ENCODE measurements around the gene SLC44A1. TPM values are rescaled to one million over a fixed set of nuclear protein-coding genes. Genes with fewer than 3 reads are reported as not detected.

Gene SLC44A1
- total RNA-seq, 1 donor from 2014 or later = 2.5 TPM

DNA sequence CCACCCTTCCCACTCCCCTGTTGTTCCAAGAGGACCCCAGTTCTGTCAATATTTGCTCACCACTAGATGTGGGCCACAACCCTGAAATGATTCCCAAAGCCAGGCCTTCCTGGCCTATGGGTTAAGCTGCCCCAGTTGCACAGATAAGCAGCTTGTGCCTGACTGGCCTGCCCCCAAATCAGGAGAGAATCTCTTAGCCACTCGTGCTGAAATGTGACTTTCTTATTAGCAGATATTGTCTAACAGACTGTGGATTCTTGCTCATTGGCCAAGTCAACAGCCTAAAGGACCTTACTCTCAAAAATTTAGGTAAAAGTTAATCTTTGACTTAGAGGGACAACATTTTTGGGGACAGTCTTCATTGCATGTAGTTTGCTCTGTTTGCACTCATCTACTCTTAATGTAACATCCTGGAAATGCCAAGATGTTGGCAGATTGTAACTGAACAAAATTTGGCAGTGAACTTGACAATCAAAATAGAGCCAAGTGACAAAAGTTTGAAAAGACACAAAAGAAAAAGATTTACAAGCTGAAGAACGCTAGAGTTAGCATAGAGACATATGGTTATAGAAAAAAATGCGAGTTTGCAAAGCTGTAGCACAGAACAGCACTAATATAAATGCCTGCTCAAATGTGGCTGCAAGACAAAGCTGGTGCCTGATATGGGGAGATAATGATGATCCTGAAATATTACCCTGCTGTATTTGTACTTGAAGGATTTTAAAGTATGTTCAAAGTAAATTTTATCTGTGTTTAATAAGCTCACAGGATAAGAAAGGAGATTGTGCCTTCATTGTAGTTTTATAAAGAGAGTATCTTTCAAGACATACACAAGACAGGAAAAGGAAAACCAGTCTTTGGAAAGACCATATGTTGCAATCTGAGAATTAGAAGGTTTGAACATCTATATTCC, 174.4 kb downstream of the SLC44A1 start:
- no peaks in the 10 kb centered on the region for H3K9me3 Mint-ChIP-seq
- no peak for DNase-seq
- H3K4me1 Mint-ChIP-seq = peaks cover 11% of the 10 kb centered on the region
- no peak overlapping the region for H3K4me3 Mint-ChIP-seq
- H3K36me3 Mint-ChIP-seq (ENCODE audit: low read depth) = no peaks in the 10 kb centered on the region
- no peak overlapping the region for H3K27ac Mint-ChIP-seq
- intact Hi-C loops (cut with micrococcal nuclease) = loop anchor here (10.0 kb wide), 1 partner anchor 674 kb away; the partner anchor contains the start of gene NIPSNAP3A
- H3K27me3 Mint-ChIP-seq = peaks cover 13% of the 10 kb centered on the region

DNA sequence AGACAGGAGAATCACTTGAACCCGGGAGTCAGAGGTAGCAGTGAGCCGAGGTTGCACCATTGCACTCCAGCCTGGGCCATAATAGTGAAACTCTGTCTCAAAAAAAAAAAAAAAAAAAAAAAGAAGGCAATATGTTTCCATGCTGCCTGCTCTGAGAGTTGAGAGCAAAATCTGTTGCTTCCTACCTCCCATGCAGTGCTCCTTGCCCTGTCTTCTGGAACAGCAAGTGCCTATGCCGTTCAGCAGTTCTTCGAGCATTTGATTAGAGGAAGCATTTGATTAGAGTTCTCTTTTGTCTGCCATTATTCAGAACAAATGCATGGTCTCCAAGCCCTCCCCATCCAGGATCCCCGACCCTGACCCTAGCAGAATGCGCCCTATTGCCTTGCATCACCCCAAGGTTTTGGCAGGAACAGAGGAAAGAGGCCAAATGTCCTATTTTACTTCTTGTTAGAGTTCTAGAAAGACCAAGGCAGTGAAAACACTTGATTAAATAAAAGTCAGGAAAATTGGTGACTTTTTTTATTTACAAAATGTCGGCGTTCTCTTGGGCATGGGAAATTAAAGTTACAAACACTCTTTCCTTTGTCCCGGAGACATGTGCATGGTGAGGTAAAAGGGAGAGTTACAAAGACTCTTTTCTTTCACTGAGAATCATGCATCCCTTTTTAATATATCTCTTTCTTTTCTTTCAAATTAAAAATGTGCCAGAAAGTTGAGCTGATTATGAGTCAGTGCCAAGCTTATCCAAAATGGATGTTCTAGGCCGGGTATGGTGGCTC, 175.6 kb downstream of the SLC44A1 start:
- H3K27ac Mint-ChIP-seq = no peak overlapping the region
- peaks cover 11% of the 10 kb centered on the region for H3K4me1 Mint-ChIP-seq
- no peaks in the 10 kb centered on the region for H3K36me3 Mint-ChIP-seq (ENCODE audit: low read depth)
- peaks cover 8% of the 10 kb centered on the region for H3K27me3 Mint-ChIP-seq
- no peak for DNase-seq
- H3K9me3 Mint-ChIP-seq = no peaks in the 10 kb centered on the region
- no peak overlapping the region for H3K4me3 Mint-ChIP-seq
- intact Hi-C loops (cut with micrococcal nuclease) = loop anchor here (10.0 kb wide), 1 partner anchor 675 kb away; the partner anchor contains the start of gene NIPSNAP3A

DNA sequence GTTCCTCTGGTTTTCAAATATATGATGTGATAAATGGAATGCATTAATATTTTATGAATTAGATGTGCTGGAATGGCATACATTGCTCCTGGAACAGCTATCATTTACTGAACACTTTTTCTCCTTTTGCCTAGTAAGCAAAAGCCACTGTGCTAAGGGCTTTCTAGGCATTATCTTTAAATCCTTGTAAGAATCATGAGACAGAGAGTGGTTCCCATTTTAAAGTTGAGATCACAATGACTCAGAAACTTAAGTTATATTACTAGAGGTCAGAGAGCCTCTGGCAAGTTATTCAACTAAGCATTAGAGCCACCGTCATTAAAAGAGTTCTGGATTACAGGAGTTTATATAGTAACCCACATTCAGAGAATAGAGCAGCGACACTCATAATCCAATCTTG, 176.7 kb downstream of the SLC44A1 start:
- Mint-ChIP-seq H3K4me1 (peaks cover 9% of the 10 kb centered on the region), H3K27me3 (peaks cover 7% of the 10 kb centered on the region), H3K27ac (no peak overlapping the region), H3K36me3 (ENCODE audit: low read depth) (no peaks in the 10 kb centered on the region), H3K9me3 (no peaks in the 10 kb centered on the region), H3K4me3 (no peak overlapping the region)
- no peak for DNase-seq
- intact Hi-C loops (cut with micrococcal nuclease) = no loop called here

DNA sequence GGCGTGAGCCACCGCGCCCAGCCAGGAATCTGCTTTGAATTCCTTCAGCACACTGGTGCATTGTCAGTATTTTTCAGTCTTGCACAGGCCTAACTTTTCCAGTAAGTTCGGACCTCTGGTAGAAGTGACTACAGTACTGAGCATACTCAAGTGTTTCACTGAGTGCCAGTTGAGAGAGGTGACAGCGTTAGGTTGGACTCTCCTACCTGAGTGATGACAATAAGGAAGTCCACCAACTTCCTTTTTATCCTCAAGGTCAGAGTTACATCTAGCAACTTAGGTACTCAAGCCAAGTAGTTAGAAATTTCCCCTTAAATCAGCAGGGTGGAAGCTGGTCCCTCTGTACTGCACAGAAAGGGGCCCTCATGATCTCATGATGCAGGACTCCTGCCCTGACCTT, 177.4 kb downstream of the SLC44A1 start:
- peaks cover 2% of the 10 kb centered on the region for H3K4me1 Mint-ChIP-seq
- H3K27ac Mint-ChIP-seq = no peak overlapping the region
- peaks cover 7% of the 10 kb centered on the region for H3K27me3 Mint-ChIP-seq
- no peak for DNase-seq
- H3K36me3 Mint-ChIP-seq (ENCODE audit: low read depth) = no peaks in the 10 kb centered on the region
- no peaks in the 10 kb centered on the region for H3K9me3 Mint-ChIP-seq
- intact Hi-C loops (cut with micrococcal nuclease) = no loop called here
- H3K4me3 Mint-ChIP-seq = no peak overlapping the region

- no peaks in the 10 kb centered on the region for H3K9me3 Mint-ChIP-seq
- no peak overlapping the region for H3K27ac Mint-ChIP-seq
- no peaks in the 10 kb centered on the region for H3K4me1 Mint-ChIP-seq
- H3K4me3 Mint-ChIP-seq = no peak overlapping the region
- no peaks in the 10 kb centered on the region for H3K36me3 Mint-ChIP-seq (ENCODE audit: low read depth)
- H3K27me3 Mint-ChIP-seq = peaks cover 10% of the 10 kb centered on the region
- no peak for DNase-seq
- intact Hi-C loops (cut with micrococcal nuclease) = loop anchor here (5.0 kb wide), 1 partner anchor 291 kb away; no protein-coding TSS in a partner anchor
These were observed 181.5 kb downstream of the SLC44A1 start for GRCh38 chr9:105425816-105426433.

DNA sequence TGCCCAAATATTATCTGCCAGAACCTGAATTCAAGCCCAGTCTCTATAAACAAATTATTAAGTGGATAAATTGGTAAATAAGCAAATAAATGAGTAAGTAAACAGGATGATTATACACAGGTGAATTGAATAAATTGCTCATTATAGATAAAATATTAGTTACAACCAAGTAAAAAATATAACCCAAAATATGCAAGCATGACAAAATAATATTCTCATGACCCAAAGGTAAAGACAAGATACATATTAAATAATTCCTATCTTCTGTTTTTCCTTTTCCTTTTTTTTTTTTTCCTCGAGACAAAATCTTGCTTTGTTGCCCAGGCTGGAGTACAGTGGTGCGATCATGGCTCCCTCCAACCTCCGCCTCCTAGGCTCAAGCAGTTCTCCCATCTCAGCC, 182.2 kb downstream of the SLC44A1 start:
- intact Hi-C loops (cut with micrococcal nuclease) = loop anchor here (5.0 kb wide), 1 partner anchor 291 kb away; no protein-coding TSS in a partner anchor
- no peaks in the 10 kb centered on the region for H3K9me3 Mint-ChIP-seq
- H3K4me1 Mint-ChIP-seq = no peaks in the 10 kb centered on the region
- no peak overlapping the region for H3K27ac Mint-ChIP-seq
- no peak overlapping the region for H3K4me3 Mint-ChIP-seq
- no peak for DNase-seq
- H3K36me3 Mint-ChIP-seq (ENCODE audit: low read depth) = no peaks in the 10 kb centered on the region
- peaks cover 9% of the 10 kb centered on the region for H3K27me3 Mint-ChIP-seq

GRCh38 chr9:105431424-105432246, 187.2 kb downstream of the SLC44A1 start:
- no peak overlapping the region for H3K27ac Mint-ChIP-seq
- no peak overlapping the region for H3K4me3 Mint-ChIP-seq
- no peaks in the 10 kb centered on the region for H3K36me3 Mint-ChIP-seq (ENCODE audit: low read depth)
- DNase-seq = no peak
- peaks cover 8% of the 10 kb centered on the region for H3K27me3 Mint-ChIP-seq
- intact Hi-C loops (cut with micrococcal nuclease) = no loop called here
- no peaks in the 10 kb centered on the region for H3K4me1 Mint-ChIP-seq
- no peaks in the 10 kb centered on the region for H3K9me3 Mint-ChIP-seq

GRCh38 chr9:105432247-105432842, 187.9 kb downstream of the SLC44A1 start:
- no peak overlapping the region for H3K27ac Mint-ChIP-seq
- no peaks in the 10 kb centered on the region for H3K9me3 Mint-ChIP-seq
- peaks cover 8% of the 10 kb centered on the region for H3K27me3 Mint-ChIP-seq
- no peak overlapping the region for H3K4me3 Mint-ChIP-seq
- H3K4me1 Mint-ChIP-seq = no peaks in the 10 kb centered on the region
- H3K36me3 Mint-ChIP-seq (ENCODE audit: low read depth) = no peaks in the 10 kb centered on the region
- DNase-seq = no peak
- intact Hi-C loops (cut with micrococcal nuclease) = no loop called here

GRCh38 chr9:105435453-105435852, 191.0 kb downstream of the SLC44A1 start:
- H3K27me3 Mint-ChIP-seq = peaks cover 12% of the 10 kb centered on the region
- intact Hi-C loops (cut with micrococcal nuclease) = no loop called here
- H3K4me1 Mint-ChIP-seq = no peaks in the 10 kb centered on the region
- H3K4me3 Mint-ChIP-seq = no peak overlapping the region
- no peak overlapping the region for H3K27ac Mint-ChIP-seq
- H3K9me3 Mint-ChIP-seq = no peaks in the 10 kb centered on the region
- no peaks in the 10 kb centered on the region for H3K36me3 Mint-ChIP-seq (ENCODE audit: low read depth)
- no peak for DNase-seq

GRCh38 chr9:105436783-105437182, 192.3 kb downstream of the SLC44A1 start:
- intact Hi-C loops (cut with micrococcal nuclease) = no loop called here
- H3K27me3 Mint-ChIP-seq = peaks cover 8% of the 10 kb centered on the region
- no peaks in the 10 kb centered on the region for H3K36me3 Mint-ChIP-seq (ENCODE audit: low read depth)
- H3K9me3 Mint-ChIP-seq = no peaks in the 10 kb centered on the region
- no peak overlapping the region for H3K4me3 Mint-ChIP-seq
- no peak overlapping the region for H3K27ac Mint-ChIP-seq
- no peaks in the 10 kb centered on the region for H3K4me1 Mint-ChIP-seq
- no peak for DNase-seq

GRCh38 chr9:105437704-105438103, 193.3 kb downstream of the SLC44A1 start:
- intact Hi-C loops (cut with micrococcal nuclease) = no loop called here

DNA sequence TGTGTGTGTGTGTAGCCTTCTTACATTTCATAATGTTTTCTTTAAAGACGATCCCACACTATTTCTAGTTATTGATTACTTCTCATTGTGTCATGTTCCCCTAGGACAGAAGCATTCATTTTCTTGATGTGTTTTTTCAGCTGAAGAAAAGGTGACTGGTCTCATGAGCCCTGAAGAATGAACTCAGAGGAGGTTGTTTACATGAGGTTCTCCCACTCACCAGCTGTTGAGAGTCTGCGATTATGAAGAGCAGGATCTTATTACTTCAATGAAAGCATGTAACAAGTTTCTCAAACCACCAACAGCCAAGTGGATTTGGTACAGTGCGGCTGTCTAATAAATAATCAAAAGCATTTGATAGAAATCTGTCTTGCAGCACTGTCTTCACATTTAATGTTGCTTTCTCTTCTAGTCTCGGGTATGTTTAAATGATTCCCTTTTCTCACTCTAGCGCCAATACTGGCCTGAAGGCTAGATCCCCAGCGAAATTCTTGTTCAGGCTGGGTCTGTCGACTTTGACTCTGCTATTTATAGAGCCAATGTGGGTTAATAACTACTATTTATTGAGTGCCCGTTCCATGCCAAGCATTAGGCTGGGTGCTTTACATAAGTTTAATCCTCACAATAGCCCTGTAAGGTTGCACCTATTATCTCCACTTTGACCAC, 193.8 kb downstream of the SLC44A1 start:
- Mint-ChIP-seq H3K4me3 (no peak overlapping the region), H3K4me1 (no peaks in the 10 kb centered on the region), H3K27me3 (peaks cover 6% of the 10 kb centered on the region), H3K36me3 (ENCODE audit: low read depth) (no peaks in the 10 kb centered on the region), H3K27ac (no peak overlapping the region), H3K9me3 (no peaks in the 10 kb centered on the region)
- no peak for DNase-seq
- intact Hi-C loops (cut with micrococcal nuclease) = no loop called here

More at GRCh38 chr9:105437704-105438103, 193.3 kb downstream of the SLC44A1 start:
- no peak for DNase-seq
- Mint-ChIP-seq H3K4me1 (no peaks in the 10 kb centered on the region), H3K27me3 (peaks cover 6% of the 10 kb centered on the region), H3K4me3 (no peak overlapping the region), H3K9me3 (no peaks in the 10 kb centered on the region), H3K36me3 (ENCODE audit: low read depth) (no peaks in the 10 kb centered on the region), H3K27ac (no peak overlapping the region)
